GM19455 (cell line): Measurements from ENCODE around the gene ISCA1.

Experiments used
- ATAC-seq: cut with Tn5 transposase; IDR thresholded peaks from one replicate; pipeline ENCODE4 v1.9.1; 2021; ENCODE audit not compliant: unreplicated experiment

ISCA1 gene

DNA sequence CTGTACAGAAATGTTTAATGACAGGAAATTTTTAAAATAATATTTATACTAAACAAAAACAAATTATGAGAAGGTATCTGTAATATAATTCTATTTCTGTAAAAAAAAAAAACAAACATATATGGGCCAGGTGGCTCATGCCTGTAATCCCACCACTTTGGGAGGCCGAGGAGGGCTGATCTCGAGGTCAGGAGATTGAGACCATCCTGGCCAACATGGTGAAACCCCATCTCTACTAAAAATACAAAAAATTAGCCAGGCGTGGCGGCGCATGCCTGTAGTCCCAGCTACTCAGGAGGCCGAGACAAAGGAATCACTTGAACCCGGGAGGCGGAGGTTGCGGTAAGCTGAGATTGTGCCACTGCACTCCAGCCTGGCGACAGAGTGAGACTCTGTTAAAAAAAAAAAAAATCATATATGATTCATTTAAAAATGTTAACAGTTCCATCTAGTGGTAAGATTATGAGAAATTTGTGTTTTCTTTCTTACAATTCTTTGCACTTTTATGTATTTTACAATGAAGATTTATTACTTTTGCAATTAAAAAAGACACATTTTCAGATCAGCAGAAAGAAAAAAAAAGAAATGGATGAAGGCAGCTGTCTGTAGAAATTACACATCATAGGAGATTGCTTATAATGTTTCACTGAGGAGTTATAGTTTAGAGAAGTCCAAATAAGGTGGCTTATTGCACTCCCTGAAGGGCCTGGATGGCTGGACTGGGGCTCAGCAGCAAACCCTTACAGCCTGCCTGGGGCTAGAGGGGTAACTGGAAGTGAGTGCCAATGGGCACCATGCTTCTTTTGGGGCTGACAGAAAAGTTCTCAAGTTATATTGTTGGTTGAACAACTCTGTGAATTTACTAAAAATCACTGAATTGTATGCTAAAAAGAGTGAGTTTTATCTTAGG lies 43.2 kb downstream of the ISCA1 start:
- no peak for ATAC-seq

DNA sequence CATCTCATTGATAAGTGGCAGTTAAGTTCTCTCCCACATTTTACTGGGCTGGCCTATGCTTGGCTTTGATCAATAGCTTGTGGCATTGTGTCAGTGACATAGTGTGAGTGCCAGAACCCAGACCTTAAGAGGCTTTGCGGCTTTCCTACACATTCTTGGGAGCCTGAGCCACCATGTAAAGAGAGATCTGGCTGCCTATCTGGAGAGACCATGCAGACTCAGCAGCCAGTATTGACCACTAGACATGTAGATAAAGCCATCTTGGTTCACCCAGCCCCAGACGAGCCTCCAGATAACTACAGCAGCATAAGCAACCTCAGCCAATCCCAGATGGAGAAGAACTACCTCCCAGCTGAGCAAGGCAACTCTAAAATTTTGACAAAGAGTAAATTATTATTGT lies 51.5 kb downstream of the ISCA1 start:
- no peak for ATAC-seq

DNA sequence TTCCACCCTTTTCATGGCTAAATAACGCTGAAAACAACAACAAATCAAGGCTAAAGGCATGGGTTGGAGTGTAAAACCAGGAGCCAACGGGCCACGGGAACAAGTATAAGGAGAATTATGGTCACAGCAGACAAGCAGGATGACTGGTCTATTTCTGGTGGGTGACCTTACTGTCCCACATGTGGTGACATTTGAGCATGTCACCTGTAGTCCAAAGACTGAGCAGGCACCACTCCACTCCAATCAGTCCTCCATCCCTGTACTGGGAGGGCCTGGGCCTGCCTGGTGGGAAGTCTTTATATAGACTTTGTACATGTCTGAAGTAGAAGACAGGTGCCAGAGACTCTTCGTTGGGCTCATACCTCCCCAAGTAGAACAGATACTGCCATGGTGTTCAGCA lies 59.7 kb downstream of the ISCA1 start:
- no peak for ATAC-seq

DNA sequence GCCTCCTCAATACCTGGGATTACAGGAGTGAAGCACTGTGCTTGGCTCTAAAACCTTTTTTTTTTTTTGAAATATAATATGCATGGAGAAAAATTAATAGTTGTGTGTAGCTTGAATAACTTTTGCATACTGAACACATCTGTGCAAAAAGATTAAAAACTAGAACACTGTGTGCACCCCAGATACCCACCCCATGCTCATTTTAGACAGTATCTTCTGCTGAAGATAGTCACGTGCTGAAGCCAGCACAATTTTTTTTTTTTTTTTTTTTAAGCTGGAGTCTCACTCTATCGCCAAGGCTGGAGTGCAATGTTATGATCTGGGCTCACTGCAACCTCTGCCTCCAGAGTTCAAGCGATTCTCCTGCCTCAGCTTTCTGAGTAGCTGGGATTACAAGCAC lies 62.7 kb downstream of the ISCA1 start:
- ATAC-seq, result no peak

DNA sequence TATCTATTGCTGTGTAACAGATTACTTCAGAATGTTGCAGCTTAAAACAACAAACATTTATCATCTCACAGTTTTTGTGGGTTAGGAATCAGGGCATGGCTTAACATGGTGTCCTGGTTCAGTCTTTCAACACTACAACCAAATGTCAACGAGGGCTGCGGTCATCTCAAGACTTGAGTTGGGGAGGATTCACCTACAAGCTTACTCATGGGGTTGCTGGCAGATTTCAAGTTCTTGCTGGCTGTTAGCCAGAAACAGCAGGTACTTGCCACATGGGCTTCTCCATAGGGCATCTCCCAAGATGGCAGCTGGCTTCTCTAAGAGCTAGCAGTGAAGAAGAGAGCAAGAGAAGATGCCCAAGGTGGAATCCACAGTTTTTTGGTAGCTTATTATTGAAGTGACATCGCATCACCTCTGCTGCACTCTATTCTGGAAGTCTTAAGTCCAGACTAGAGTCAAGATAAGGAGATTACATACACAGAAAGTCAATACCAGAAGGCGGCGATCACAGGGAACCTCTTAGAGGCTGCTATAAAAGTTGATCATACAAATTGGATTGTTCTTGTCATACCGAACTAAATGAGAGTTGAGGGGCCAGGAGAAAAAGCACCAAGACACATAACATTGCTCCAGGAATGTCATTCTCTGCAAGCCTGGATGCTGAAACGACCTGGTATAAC lies 65.1 kb downstream of the ISCA1 start:
- ATAC-seq, result no peak
